WTC11 (cell line): ENCODE data around the gene PHF1. TPM values are rescaled to one million over a fixed set of nuclear protein-coding genes. Genes with fewer than 3 reads are reported as not detected.

ENCODE experiments used
- ARID4B ChIP-seq: sonication (generic); formaldehyde crosslinking; IDR thresholded peaks from 2 replicates; pipeline ENCODE4 v1.8.0; 2023; ENCODE audit warnings: missing genetic modification reagents, mild to moderate bottlenecking, borderline replicate concordance
- CREM ChIP-seq: sonication (generic); formaldehyde crosslinking; IDR thresholded peaks from 2 replicates; pipeline ENCODE4 v1.8.1; 2022; ENCODE audit warnings: mild to moderate bottlenecking, missing genetic modification reagents, moderate library complexity
- E2F1 ChIP-seq: sonication (generic); formaldehyde crosslinking; IDR thresholded peaks from 2 replicates; pipeline ENCODE4 v1.8.0; 2022; ENCODE audit warnings: mild to moderate bottlenecking, missing genetic modification reagents
- E2F5 ChIP-seq: sonication (generic); formaldehyde crosslinking; IDR thresholded peaks from 2 replicates; pipeline ENCODE4 v1.8.1; 2022; ENCODE audit warnings: mild to moderate bottlenecking, moderate library complexity, missing genetic modification reagents
- ELF4 ChIP-seq: sonication (generic); formaldehyde crosslinking; IDR thresholded peaks from 2 replicates; pipeline ENCODE4 v1.8.1; 2022; ENCODE audit warnings: low read depth, mild to moderate bottlenecking, moderate library complexity, missing genetic modification reagents
- ESRRA ChIP-seq: sonication (generic); formaldehyde crosslinking; IDR thresholded peaks from 2 replicates; pipeline ENCODE4 v1.8.1; 2022; ENCODE audit warnings: mild to moderate bottlenecking, missing genetic modification reagents, borderline replicate concordance
- FOXK1 ChIP-seq: sonication (generic); formaldehyde crosslinking; IDR thresholded peaks from 2 replicates; pipeline ENCODE4 v1.8.0; 2022; ENCODE audit warnings: mild to moderate bottlenecking, moderate library complexity, missing genetic modification reagents
- FOXP1 ChIP-seq: sonication (generic); formaldehyde crosslinking; IDR thresholded peaks from 2 replicates; pipeline ENCODE4 v1.8.0; 2022; ENCODE audit warnings: missing genetic modification reagents, mild to moderate bottlenecking, moderate library complexity, borderline replicate concordance
- IRF1 ChIP-seq: sonication (generic); formaldehyde crosslinking; IDR thresholded peaks from 2 replicates; pipeline ENCODE4 v1.8.0; 2023; ENCODE audit warnings: missing genetic modification reagents
- JUN ChIP-seq: sonication (generic); formaldehyde crosslinking; IDR thresholded peaks from 2 replicates; pipeline ENCODE4 v1.8.0; 2023; ENCODE audit warnings: mild to moderate bottlenecking, missing genetic modification reagents
- MXD4 ChIP-seq: fragments of 250-450 bp; sonication (Bioruptor Pico); IDR thresholded peaks from 2 replicates; pipeline ENCODE4 v1.8.0; 2021; ENCODE audit warnings: mild to moderate bottlenecking, moderate library complexity, borderline replicate concordance
- NR2C2 ChIP-seq: sonication (generic); formaldehyde crosslinking; IDR thresholded peaks from 2 replicates; pipeline ENCODE4 v1.8.0; 2022; ENCODE audit warnings: mild to moderate bottlenecking, missing genetic modification reagents
- PRDM15 ChIP-seq: sonication (generic); formaldehyde crosslinking; IDR thresholded peaks from 2 replicates; pipeline ENCODE4 v1.8.0; 2022; ENCODE audit warnings: missing genetic modification reagents
- PREB ChIP-seq: sonication (generic); formaldehyde crosslinking; IDR thresholded peaks from 2 replicates; pipeline ENCODE4 v1.8.1; 2022; ENCODE audit warnings: mild to moderate bottlenecking, missing genetic modification reagents, moderate library complexity, borderline replicate concordance
- RELA ChIP-seq: sonication (generic); formaldehyde crosslinking; IDR thresholded peaks from 2 replicates; pipeline ENCODE4 v1.8.1; 2022; ENCODE audit warnings: missing genetic modification reagents, mild to moderate bottlenecking, borderline replicate concordance
- SP1 ChIP-seq: sonication (generic); formaldehyde crosslinking; conservative IDR thresholded peaks from 2 replicates; pipeline ENCODE4 v1.8.1; 2022; ENCODE audit warnings: missing genetic modification reagents
- STAT6 ChIP-seq: sonication (generic); formaldehyde crosslinking; conservative IDR thresholded peaks from 2 replicates; pipeline ENCODE4 v1.8.1; 2023; ENCODE audit warnings: mild to moderate bottlenecking, low read depth, missing genetic modification reagents, moderate library complexity
- TEAD1 ChIP-seq: sonication (generic); formaldehyde crosslinking; IDR thresholded peaks from 2 replicates; pipeline ENCODE4 v1.8.0; 2022; ENCODE audit warnings: mild to moderate bottlenecking, missing genetic modification reagents
- TP53 ChIP-seq: sonication (generic); formaldehyde crosslinking; IDR thresholded peaks from 2 replicates; pipeline ENCODE4 v1.8.1; 2023; ENCODE audit warnings: mild to moderate bottlenecking, missing genetic modification reagents
- ZMAT4 ChIP-seq: fragments of 250-450 bp; sonication (Bioruptor Pico); IDR thresholded peaks from 2 replicates; pipeline ENCODE4 v1.9.0; 2021; ENCODE audit warnings: mild to moderate bottlenecking
- ZSCAN18 ChIP-seq: fragments of 250-450 bp; sonication (Bioruptor Pico); IDR thresholded peaks from 2 replicates; pipeline ENCODE4 v2.1.2; 2022; ENCODE audit warnings: mild to moderate bottlenecking, moderate library complexity
- total RNA-seq: library from RNA; stranded (reverse); gene quantifications from 3 replicates; pipeline ENCODE4 v1.2.3, GENCODE V29; 2021

Gene PHF1
- total RNA-seq, 1 experiment from 2014 or later = 63.6 TPM

GRCh38 chr6:33410050-33410710 lies 634 bp upstream of the PHF1 start (continued):
- TF ChIP-seq STAT6 (CRISPR knock-in tag) (no peak), SP1 (CRISPR knock-in tag) (peak; percentile 98), FOXK1 (CRISPR knock-in tag) (peak; percentile 91), ELF4 (CRISPR knock-in tag) (no peak), TEAD1 (CRISPR knock-in tag) (peak; percentile 94), CREM (CRISPR knock-in tag) (peak; percentile 89; the same call in 1 of the 2 replicates), NR2C2 (CRISPR knock-in tag) (no peak), ZMAT4 (CRISPR knock-in tag) (no peak), JUN (CRISPR knock-in tag) (no peak), ZSCAN18 (CRISPR knock-in tag) (no peak), ESRRA (CRISPR knock-in tag) (peak; percentile 77; the same call in 1 of the 2 replicates), E2F5 (CRISPR knock-in tag) (peak; percentile 95), E2F1 (CRISPR knock-in tag) (peak; percentile 88), FOXP1 (peak; percentile 94), ARID4B (CRISPR knock-in tag) (peak; percentile 76; the same call in 1 of the 2 replicates), RELA (CRISPR knock-in tag) (peak; percentile 92; the same call in 1 of the 2 replicates), PRDM15 (CRISPR knock-in tag) (no peak), MXD4 (no peak), IRF1 (no peak), TP53 (0 out of 2 replicates have a peak, but pooled peaks have one; percentile 78), PREB (CRISPR knock-in tag) (no peak; the same call in 1 of the 2 replicates)
